ENCODE measurements around the gene GJC1.

GJC1 gene

DNA sequence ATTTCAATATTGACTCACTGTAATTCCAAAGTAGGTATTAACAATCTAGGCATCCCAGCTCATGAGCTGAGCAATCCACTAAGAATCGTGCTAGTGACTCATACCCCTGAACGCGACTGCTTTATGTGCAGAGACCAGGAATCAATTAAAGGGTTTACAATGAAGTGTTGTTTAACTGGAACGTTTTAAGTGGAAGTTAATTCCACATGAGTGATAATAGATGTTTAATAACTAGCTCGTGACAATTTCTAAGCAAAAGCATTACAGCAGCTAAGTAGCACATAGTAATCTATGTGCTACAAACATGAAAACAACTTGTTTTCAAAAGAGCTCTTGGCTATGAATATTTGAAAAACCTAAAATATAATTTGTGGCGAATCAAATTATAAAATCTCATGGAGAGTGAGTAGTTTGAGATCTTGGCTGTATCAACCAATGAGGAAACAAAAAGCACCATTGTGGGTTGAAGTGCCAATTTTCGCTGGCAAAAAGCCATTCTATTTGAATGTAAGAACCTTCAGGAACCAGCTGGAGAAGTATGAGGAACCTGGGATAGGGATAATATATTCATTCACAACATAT is 9.4 kb downstream of the GJC1 start:
- no peak; the same call in 1 of the 2 replicates for TF ChIP-seq POLR2AphosphoS5 (IDR thresholded peaks at IDR 0.05; ENCODE audit: low read depth, low read length)

DNA sequence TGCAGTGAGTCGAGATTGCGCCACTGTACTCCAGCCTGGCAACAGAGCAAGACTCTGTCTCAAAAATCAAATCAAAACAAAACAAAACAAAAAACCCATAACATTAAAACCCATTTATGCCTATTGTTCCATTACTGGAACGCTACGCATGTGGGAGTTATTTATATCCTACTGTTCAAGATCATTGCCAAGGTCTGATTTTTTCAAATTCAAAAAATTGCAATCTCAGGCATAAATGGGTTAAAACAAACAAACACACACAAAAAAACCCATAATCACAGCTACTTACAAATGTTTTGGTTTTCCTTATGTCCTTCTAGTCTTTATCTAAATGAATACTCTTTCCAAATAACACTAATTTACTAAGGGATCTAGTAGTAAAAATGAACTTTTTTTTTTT is 17.8 kb downstream of the GJC1 start:
- TF ChIP-seq, protein P1, sequence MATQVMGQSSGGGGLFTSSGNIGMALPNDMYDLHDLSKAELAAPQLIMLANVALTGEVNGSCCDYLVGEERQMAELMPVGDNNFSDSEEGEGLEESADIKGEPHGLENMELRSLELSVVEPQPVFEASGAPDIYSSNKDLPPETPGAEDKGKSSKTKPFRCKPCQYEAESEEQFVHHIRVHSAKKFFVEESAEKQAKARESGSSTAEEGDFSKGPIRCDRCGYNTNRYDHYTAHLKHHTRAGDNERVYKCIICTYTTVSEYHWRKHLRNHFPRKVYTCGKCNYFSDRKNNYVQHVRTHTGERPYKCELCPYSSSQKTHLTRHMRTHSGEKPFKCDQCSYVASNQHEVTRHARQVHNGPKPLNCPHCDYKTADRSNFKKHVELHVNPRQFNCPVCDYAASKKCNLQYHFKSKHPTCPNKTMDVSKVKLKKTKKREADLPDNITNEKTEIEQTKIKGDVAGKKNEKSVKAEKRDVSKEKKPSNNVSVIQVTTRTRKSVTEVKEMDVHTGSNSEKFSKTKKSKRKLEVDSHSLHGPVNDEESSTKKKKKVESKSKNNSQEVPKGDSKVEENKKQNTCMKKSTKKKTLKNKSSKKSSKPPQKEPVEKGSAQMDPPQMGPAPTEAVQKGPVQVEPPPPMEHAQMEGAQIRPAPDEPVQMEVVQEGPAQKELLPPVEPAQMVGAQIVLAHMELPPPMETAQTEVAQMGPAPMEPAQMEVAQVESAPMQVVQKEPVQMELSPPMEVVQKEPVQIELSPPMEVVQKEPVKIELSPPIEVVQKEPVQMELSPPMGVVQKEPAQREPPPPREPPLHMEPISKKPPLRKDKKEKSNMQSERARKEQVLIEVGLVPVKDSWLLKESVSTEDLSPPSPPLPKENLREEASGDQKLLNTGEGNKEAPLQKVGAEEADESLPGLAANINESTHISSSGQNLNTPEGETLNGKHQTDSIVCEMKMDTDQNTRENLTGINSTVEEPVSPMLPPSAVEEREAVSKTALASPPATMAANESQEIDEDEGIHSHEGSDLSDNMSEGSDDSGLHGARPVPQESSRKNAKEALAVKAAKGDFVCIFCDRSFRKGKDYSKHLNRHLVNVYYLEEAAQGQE (IDR thresholded peaks at IDR 0.05; ENCODE audit: insufficient read depth in 1 of 2, low read depth in 2 of 2, low read length in 2 of 2): no peak
- TF ChIP-seq TAF1 (IDR thresholded peaks at IDR 0.05; ENCODE audit: borderline replicate concordance, insufficient read depth, low read length) (no peak), FOXP2 (optimal IDR thresholded peaks at IDR 0.05; ENCODE audit: borderline replicate concordance, extremely low read depth, extremely low read length, insufficient read depth) (no peak), POLR2AphosphoS5 (IDR thresholded peaks at IDR 0.05; ENCODE audit: low read depth, low read length) (no peak), SIN3A (IDR thresholded peaks at IDR 0.05; ENCODE audit: borderline replicate concordance, insufficient read depth, low read length) (no peak)

DNA sequence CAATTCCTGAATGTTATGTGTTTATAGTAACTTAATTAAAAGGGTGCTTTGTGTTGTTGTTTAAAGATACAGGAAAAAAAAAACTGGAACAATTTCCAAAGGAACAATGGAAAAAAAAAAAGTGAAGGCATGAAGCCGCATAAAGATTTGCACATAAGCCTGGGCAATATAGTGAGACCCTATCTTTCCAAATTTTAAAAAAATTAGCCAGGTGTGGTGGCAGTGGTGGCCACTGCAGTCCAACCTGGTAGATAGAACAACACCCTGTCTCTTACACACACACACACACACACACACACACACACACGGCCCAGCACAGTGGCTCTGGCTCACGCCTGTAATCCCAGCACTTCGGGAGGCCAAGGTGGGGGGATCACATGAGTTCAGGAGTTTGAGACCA is 21.9 kb downstream of the GJC1 start:
- TF ChIP-seq SIN3A (IDR thresholded peaks at IDR 0.05; ENCODE audit: borderline replicate concordance, insufficient read depth, low read length): no peak
- TF ChIP-seq, protein P1 (IDR thresholded peaks at IDR 0.05; ENCODE audit: insufficient read depth in 1 of 2, low read depth in 2 of 2, low read length in 2 of 2): no peak
- no peak for TF ChIP-seq TAF1 (IDR thresholded peaks at IDR 0.05; ENCODE audit: borderline replicate concordance, insufficient read depth, low read length)
- no peak for TF ChIP-seq POLR2AphosphoS5 (IDR thresholded peaks at IDR 0.05; ENCODE audit: low read depth, low read length)
- TF ChIP-seq FOXP2 (optimal IDR thresholded peaks at IDR 0.05; ENCODE audit: borderline replicate concordance, extremely low read depth, extremely low read length, insufficient read depth): no peak

DNA sequence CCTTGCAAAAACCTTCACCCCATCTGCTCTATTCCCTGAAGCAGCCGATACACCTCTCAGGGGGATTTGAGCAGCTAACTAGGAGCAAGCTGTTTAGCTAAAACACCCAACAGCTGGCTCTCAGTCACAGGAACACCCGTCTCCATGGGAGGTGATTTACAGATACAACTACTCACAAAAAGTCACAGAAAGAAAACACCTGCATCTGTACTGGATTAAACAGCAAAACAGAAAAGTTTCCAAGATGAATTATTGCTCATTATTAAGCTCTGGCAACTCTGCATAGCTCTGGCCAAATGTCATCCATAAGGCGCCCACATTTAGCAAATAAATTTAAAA is 22.3 kb downstream of the GJC1 start:
- TF ChIP-seq TAF1 (IDR thresholded peaks at IDR 0.05; ENCODE audit: borderline replicate concordance, insufficient read depth, low read length): no peak
- TF ChIP-seq SIN3A (IDR thresholded peaks at IDR 0.05; ENCODE audit: borderline replicate concordance, insufficient read depth, low read length): no peak
- TF ChIP-seq, protein P1 (IDR thresholded peaks at IDR 0.05; ENCODE audit: insufficient read depth in 1 of 2, low read depth in 2 of 2, low read length in 2 of 2): no peak
- TF ChIP-seq FOXP2 (optimal IDR thresholded peaks at IDR 0.05; ENCODE audit: borderline replicate concordance, extremely low read depth, extremely low read length, insufficient read depth): no peak
- no peak for TF ChIP-seq POLR2AphosphoS5 (IDR thresholded peaks at IDR 0.05; ENCODE audit: low read depth, low read length)

DNA sequence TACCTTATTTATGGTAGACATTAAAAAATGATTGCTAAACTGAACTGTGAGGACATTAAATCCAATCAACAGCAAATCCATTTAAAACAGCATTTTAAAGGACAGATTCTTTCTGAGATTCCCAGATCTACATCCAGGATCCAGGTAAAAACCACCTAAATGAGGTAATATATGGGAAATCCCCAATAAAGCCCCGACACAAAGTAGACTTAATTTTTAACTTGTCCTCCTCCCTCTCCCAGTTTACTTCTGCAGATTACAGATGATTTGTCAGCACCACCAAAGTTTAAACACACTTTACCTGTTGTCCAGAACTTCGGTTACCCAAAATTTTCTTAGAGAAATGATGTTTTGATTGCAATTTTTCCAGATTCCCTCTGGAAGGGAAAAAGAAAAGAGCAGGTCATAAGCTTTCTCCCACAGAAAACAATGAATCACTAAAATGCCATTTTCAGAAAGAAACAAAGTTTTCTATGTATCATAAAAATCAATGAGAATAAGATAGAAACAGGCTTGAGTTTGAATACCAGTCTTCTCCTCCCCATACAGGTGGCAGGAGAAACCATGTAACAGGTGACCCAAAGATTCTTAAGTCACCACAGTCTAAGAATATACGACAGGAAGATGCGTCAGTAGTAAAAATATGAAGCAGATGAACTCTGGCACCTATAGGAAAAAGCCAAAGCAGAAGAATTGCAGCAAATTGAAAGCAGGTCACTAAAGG is 22.8 kb downstream of the GJC1 start:
- TF ChIP-seq SIN3A (IDR thresholded peaks at IDR 0.05; ENCODE audit: borderline replicate concordance, insufficient read depth, low read length): no peak
- TF ChIP-seq FOXP2 (optimal IDR thresholded peaks at IDR 0.05; ENCODE audit: borderline replicate concordance, extremely low read depth, extremely low read length, insufficient read depth): no peak
- TF ChIP-seq POLR2AphosphoS5 (IDR thresholded peaks at IDR 0.05; ENCODE audit: low read depth, low read length): no peak
- TF ChIP-seq, protein P1 (IDR thresholded peaks at IDR 0.05; ENCODE audit: insufficient read depth in 1 of 2, low read depth in 2 of 2, low read length in 2 of 2): no peak
- no peak for TF ChIP-seq TAF1 (IDR thresholded peaks at IDR 0.05; ENCODE audit: borderline replicate concordance, insufficient read depth, low read length)
